SKM-1 (cell line): ENCODE results near the gene HES5.

Experiments
- DNase-seq: peaks from one replicate; lab custom pipeline; 2025; ENCODE audit not compliant: unreplicated experiment; lab: John Stamatoyannopoulos, UW

Gene HES5

GRCh38 chr1:2516946-2517345, 13.1 kb downstream of the HES5 start:
- no peak for DNase-seq

DNA sequence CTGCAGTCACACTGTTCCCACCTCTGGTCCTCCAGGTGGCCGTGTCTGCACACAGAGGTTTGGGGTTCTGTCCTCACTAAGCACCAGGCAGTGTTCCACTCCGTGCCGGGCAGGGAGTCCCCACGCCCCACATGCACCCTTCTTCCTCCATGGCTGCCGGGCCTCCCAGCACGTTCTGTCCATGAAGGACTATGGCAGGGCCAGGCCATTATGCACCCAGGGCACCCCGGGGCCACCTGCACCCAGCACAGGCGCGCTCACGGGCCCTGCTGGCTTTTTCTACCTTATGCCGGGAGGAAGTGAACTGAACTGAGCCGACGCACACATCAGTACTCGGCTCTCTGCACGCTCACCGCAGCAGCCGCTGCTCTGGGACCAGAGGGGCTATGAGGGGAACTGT, 13.9 kb downstream of the HES5 start:
- DNase-seq: no peak

- no peak for DNase-seq
Observed at GRCh38 chr1:2515763-2516080, 14.3 kb downstream of the HES5 start.

DNA sequence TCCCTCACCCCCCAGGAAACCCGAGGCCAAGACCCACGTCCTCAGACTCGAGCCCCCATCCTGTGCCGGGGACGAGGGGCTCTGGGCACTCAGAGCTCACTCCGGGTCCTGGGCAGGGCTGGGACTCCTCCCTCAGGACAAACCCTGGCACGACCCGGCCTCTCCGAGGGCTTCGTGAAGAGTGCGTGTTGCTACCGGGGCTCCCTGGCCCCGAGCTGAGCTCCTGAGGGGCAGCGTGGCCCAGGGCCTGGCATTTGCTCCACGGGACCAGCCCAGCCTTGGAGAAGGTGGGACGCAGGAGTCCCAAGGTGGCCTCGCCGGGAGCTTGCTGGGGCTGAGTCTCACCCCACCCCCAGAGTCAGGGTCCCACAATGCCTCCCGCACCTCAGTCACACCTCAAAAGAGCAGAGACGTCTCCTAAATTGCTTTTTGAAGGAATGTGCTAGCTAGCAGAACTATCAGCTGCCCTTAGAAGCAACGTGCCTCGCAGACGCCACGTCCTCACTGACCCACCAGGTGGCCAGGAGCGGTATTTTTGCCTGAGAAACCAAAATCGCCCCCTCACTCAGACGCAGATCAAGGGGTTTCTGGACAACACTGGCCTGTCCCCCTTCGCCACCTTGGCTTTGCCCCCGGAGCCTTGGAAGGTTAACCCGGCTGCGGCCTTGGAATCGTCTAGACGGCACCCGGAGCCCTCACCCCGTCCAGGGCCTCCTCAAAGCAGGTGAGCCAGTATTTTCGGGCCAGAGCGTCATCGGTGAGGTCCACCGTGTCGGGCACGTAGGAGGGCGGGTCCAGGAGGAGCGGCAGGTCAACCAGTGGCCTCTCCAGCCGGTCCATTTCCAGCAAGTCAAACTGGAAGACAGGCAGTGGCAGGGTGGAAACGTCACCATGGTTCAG, 14.9 kb downstream of the HES5 start:
- no peak for DNase-seq

GRCh38 chr1:2513939-2514652, 16.0 kb downstream of the HES5 start:
- no peak for DNase-seq

- DNase-seq: no peak
Observed at GRCh38 chr1:2512862-2513421, 17.1 kb downstream of the HES5 start.

DNA sequence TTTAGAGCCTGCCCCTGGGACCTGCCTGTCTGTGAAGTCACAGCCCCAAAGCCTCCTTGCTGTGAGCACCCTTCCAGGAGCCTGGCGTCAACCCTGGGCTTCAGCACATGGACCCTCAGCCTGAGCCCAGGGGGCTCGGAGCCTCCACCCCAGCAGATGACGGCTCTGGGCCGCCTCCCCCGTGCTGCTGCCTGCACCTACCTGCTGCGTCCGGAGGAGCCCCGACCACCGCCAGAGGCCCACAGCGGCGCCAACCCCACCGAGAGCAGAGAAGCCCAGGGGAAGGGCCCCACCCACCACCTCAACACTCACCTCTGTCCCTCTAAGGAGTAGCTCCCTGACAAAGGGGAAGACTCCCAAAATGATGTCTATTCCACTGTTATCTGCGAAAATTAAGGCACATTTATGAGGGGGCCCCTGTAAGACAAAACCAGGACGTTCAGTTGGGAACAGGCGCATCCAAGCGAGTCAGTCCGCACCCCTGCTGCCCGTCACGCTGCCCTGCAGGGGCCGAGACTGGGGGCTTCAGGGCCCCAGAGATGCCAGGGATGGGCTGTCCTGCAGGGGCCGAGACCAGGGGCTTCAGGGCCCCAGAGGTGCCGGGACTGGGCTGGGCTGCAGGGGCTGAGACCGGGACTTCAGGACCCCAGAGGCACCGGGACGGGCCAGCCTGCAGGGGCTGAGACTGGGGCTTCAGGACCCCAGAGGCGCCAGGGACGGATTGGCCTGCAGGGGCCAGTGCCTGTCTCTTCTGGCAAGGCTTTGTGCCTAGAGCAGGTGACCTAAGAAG, 19.5 kb downstream of the HES5 start:
- DNase-seq: no peak

- no peak for DNase-seq
Observed at GRCh38 chr1:2509589-2509988, 20.5 kb downstream of the HES5 start.

DNA sequence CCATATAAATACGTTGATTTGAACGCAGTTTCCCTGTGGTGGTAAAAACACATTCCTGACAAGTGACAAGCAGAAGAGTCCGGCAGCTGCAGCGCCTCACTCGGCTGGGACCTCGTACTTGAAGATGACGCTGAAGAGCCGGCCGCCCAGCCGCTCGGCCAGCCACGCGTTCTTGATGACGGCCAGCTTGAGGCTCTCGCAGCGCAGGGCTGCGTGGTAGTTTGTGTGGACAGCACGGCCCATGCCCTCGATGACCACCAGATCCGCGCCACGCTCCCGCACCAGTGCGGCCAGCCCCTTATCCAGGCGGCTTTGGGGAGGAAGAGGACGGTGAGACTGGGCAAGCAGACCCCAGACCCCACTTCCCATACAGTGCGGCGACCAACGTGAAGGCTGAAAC, 21.3 kb downstream of the HES5 start:
- no peak for DNase-seq

GRCh38 chr1:2508180-2508579, 21.9 kb downstream of the HES5 start:
- DNase-seq: no peak

GRCh38 chr1:2507744-2508155, 22.3 kb downstream of the HES5 start:
- no peak for DNase-seq

- DNase-seq: no peak
Observed at GRCh38 chr1:2506901-2507565, 23.0 kb downstream of the HES5 start.

GRCh38 chr1:2506007-2506860, 23.8 kb downstream of the HES5 start:
- DNase-seq: no peak

- DNase-seq: no peak
Observed at GRCh38 chr1:2505461-2505994, 24.5 kb downstream of the HES5 start.

- DNase-seq: no peak
Observed at GRCh38 chr1:2504949-2505272, 25.2 kb downstream of the HES5 start.

- DNase-seq: no peak
Observed at GRCh38 chr1:2504225-2504948, 25.7 kb downstream of the HES5 start.

GRCh38 chr1:2503554-2504224, 26.4 kb downstream of the HES5 start:
- no peak for DNase-seq

- no peak for DNase-seq
Observed at GRCh38 chr1:2502661-2503553, 27.2 kb downstream of the HES5 start.
